ENCODE data around the gene BRWD1.
"Not testable (repeated sequence)": the region's sequence is repeated elsewhere in the genome, so short reads cannot be mapped to it uniquely, and the experiment has no call there.

The BRWD1 gene

DNA sequence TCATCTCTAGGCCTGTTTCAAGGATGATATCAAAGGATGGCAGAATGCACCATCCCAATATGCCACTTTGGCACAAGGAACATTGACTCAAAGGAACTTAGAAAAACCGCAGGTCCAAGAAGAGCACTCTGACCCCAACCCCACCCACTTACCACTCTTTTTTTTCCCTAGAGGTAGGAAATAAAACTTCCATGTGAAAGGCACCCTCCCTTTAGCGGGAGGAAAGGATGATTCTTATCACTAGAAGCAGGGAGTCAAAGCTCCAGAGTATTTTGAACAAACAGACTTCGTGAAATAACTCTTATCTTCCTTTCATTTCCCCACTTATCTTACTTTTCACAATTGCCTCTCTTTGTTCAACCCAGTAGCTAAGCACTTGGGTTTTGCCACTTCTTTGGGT is 152.4 kb downstream of the BRWD1 start:
- Histone ChIP-seq H3K27ac (no peak overlapping the region), H3K9me3 (ENCODE audit: severe bottlenecking) (peaks cover 18% of the 10 kb centered on the region), H3K27me3 (ENCODE audit: insufficient read depth, low read depth, severe bottlenecking) (no peaks in the 10 kb centered on the region), H3K36me3 (no peaks in the 10 kb centered on the region; the same call in 1 of the 2 replicates), H3K4me3 (ENCODE audit: low read depth, low read length) (no peak overlapping the region)
- DNase-seq: no peak
- TF ChIP-seq, protein P1, sequence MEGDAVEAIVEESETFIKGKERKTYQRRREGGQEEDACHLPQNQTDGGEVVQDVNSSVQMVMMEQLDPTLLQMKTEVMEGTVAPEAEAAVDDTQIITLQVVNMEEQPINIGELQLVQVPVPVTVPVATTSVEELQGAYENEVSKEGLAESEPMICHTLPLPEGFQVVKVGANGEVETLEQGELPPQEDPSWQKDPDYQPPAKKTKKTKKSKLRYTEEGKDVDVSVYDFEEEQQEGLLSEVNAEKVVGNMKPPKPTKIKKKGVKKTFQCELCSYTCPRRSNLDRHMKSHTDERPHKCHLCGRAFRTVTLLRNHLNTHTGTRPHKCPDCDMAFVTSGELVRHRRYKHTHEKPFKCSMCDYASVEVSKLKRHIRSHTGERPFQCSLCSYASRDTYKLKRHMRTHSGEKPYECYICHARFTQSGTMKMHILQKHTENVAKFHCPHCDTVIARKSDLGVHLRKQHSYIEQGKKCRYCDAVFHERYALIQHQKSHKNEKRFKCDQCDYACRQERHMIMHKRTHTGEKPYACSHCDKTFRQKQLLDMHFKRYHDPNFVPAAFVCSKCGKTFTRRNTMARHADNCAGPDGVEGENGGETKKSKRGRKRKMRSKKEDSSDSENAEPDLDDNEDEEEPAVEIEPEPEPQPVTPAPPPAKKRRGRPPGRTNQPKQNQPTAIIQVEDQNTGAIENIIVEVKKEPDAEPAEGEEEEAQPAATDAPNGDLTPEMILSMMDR (IDR thresholded peaks at IDR 0.05; ENCODE audit: low read depth, low read length): no peak

DNA sequence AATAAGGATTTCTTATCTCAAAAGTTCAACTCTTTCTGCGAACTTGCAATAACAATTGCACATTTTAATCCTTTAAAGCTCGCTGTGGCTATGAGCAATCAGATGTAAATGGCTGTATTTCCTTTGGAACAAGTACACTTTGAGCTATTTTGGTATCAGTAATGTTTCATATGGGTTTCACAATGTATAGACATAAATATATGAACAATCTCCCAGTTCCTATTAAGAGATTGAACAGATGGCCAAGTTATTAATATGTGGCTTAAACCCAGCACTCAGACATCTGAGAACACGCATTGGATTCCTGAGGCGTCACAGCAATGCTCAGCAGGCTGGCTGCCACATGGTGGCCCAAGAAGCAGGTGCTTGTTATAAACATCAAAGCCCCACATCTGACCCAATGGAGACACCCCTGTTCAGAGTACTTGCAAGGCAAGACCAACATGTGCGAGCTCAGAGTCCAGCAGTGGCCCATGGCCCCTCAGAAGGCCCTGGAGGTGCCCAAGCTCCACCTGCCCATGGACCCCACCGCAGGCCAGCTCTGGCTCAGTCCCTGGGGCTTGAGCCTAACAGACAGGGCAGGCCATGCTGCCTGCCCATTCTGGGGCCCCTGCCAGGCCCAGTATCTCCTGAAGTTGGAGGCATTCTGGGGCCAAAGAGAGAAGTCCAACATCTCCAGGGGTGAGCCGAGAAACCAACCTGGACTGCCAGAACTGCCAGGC is 153.9 kb downstream of the BRWD1 start:
- DNase-seq: no peak
- TF ChIP-seq, protein P1 (IDR thresholded peaks at IDR 0.05; ENCODE audit: low read depth, low read length): no peak
- peaks cover 18% of the 10 kb centered on the region for H3K9me3 ChIP-seq (ENCODE audit: severe bottlenecking)

DNA sequence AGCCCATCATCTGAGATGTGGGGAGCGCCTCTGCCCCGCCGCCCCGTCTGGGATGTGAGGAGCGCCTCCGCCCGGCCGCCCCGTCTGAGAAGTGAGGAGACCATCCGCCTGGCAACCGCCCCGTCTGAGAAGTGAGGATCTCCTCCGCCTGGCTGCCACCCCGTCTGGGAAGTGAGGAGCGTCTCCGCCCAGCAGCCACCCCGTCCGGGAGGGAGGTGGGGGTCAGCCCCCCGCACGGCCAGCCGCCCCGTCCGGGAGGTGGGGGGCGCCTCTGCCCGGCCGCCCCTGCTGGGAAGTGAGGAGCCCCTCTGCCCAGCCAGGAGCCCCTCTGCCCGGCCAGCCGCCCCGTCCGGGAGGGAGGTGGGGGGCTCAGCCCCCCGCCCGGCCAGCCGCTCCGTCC is 156.2 kb downstream of the BRWD1 start:
- H3K9me3 ChIP-seq (ENCODE audit: severe bottlenecking); H3K27ac ChIP-seq; DNase-seq: not testable (repeated sequence)

More for the DNA sequence above, 153.9 kb downstream of the BRWD1 start:
- Histone ChIP-seq H3K27me3 (ENCODE audit: insufficient read depth, low read depth, severe bottlenecking) (no peaks in the 10 kb centered on the region), H3K36me3 (no peaks in the 10 kb centered on the region; the same call in 1 of the 2 replicates), H3K27ac (peak overlapping the region; percentile 36; the same call in 1 of the 2 replicates), H3K4me3 (ENCODE audit: low read depth, low read length) (no peak overlapping the region)

DNA sequence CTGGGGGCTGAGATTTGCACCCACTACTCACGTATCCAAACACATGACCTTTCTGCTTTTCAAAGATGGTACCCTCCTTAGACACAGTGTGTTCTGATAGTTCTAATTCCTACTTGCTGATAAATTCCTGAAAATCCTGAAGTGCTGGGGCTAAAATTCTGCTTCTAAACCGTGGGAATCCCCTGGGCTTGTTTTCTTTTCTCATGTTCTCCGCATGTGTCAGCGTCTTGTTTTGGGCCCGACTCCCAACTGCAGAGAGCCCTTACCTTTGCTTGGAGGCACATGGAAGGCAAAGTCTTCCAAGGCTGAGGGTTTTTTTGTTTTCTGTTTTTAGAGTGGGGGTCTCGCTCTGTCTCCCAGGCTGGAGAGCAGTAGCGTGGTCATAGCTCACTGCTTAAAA is 157.4 kb downstream of the BRWD1 start:
- TF ChIP-seq, protein P1 (IDR thresholded peaks at IDR 0.05; ENCODE audit: low read depth, low read length): no peak
- H3K27ac ChIP-seq: no peak overlapping the region
- H3K4me3 ChIP-seq (ENCODE audit: low read depth, low read length): no peak overlapping the region
- H3K9me3 ChIP-seq (ENCODE audit: severe bottlenecking): peaks cover 9% of the 10 kb centered on the region
- DNase-seq: no peak
- no peaks in the 10 kb centered on the region for H3K27me3 ChIP-seq (ENCODE audit: insufficient read depth, low read depth, severe bottlenecking)
- no peaks in the 10 kb centered on the region; the same call in 1 of the 2 replicates for H3K36me3 ChIP-seq

More for the DNA sequence above, 156.2 kb downstream of the BRWD1 start:
- H3K4me3 ChIP-seq (ENCODE audit: low read depth, low read length); H3K36me3 ChIP-seq; H3K27me3 ChIP-seq (ENCODE audit: insufficient read depth, low read depth, severe bottlenecking): not testable (repeated sequence)

DNA sequence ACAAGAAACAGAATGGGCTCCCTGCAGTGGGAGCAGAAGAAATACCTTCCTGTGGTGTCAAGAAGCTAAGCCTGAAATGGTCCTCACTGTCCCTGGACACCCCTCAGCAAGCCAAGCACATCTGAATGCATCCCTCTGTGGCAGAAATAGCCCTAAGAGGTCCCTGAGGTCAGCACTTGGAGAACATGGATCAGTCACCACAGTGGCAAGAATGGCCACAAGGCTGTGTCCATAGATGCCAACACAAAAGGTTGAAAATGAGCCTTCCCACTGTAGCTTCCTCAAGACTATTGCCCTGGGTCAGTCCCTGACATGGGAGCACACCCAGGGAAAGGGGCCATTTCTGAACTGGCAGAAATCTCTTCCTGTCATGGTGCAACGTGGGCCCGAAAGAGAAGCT is 157.9 kb downstream of the BRWD1 start:
- Histone ChIP-seq H3K27me3 (ENCODE audit: insufficient read depth, low read depth, severe bottlenecking) (no peaks in the 10 kb centered on the region), H3K27ac (no peak overlapping the region)
- DNase-seq: no peak

DNA sequence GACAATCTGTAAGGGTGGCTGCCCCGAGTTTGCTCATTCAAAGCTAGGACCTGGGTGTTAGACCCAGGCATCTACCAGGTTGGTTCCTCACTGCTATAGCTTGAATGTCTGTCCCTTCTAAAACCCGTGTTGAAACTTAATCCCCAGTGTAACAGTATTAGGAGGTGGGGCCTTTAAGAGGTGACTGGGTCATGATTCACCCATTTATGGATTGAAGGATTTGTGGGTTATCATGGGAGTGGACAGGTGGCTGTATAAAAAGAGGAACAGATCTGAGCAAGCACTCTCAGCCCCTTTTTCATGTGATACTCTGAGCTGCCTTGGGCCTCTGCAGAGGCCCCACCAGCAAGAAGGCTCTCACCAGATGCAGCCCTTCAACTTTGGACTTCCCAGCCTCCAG is 159.6 kb downstream of the BRWD1 start:
- TF ChIP-seq, protein P1 (IDR thresholded peaks at IDR 0.05; ENCODE audit: low read depth, low read length): no peak
- Histone ChIP-seq H3K27ac (peak overlapping the region; percentile 8; the same call in 1 of the 2 replicates), H3K36me3 (no peaks in the 10 kb centered on the region), H3K9me3 (ENCODE audit: severe bottlenecking) (peaks cover 9% of the 10 kb centered on the region), H3K4me3 (ENCODE audit: low read depth, low read length) (no peak overlapping the region), H3K27me3 (ENCODE audit: insufficient read depth, low read depth, severe bottlenecking) (no peaks in the 10 kb centered on the region)
- DNase-seq: no peak

More for the DNA sequence above, 157.9 kb downstream of the BRWD1 start:
- TF ChIP-seq, protein P1 (IDR thresholded peaks at IDR 0.05; ENCODE audit: low read depth, low read length): no peak
- Histone ChIP-seq H3K36me3 (no peaks in the 10 kb centered on the region; the same call in 1 of the 2 replicates), H3K4me3 (ENCODE audit: low read depth, low read length) (no peak overlapping the region), H3K9me3 (ENCODE audit: severe bottlenecking) (peaks cover 9% of the 10 kb centered on the region)
